GM12874 (cell line): ENCODE results near the gene TMEM121.

Experiments
- TF ChIP-seq, protein P1 (sequence below): IDR thresholded peaks from 2 replicates; pipeline ENCODE4 v1.5.1; 2011; ENCODE audit warnings: low read depth, mild to moderate bottlenecking, control low read depth, low read length, moderate library complexity; ENCODE audit not compliant: insufficient read depth

Gene TMEM121

DNA sequence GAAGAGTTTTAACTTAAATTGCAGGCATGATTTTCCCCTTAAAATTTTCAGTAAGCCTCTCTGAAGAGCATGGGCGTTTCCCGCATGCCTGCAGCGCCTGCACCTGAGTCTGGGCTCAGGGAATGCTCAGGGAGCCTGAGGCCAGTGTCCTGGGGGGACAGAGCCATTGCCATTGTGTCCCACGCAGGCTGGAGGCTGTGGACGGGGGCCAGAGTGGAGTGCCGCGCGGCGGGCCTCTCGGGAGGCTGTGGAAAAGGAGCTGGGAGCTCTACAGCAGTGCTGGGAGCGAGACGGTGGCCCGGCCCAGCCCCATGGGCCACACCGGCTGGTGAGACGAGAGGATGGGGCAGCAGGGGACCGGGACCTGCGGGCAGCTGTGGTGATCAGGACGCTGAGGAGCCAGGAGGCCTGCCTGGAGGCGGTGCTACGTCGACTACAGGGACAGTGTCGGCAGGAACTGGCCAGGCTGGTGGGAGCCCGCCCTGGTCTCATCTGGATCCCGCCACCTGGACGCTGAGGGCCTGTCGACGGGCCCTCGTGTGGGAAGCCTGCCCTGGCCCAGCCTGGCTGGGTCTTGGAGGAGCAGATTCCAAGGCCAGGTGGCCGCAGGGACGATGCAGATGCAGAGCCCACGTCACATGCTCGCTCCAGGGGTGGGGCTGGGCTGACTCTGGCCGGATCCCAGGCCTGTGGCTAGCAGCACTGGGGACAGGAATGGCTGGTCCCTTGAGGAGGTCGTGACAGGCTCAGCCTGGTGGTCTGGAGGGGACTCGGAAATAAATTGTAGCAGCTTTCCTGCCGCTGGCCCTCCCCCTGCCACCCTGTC lies 27.7 kb upstream of the TMEM121 start:
- TF ChIP-seq, protein P1, sequence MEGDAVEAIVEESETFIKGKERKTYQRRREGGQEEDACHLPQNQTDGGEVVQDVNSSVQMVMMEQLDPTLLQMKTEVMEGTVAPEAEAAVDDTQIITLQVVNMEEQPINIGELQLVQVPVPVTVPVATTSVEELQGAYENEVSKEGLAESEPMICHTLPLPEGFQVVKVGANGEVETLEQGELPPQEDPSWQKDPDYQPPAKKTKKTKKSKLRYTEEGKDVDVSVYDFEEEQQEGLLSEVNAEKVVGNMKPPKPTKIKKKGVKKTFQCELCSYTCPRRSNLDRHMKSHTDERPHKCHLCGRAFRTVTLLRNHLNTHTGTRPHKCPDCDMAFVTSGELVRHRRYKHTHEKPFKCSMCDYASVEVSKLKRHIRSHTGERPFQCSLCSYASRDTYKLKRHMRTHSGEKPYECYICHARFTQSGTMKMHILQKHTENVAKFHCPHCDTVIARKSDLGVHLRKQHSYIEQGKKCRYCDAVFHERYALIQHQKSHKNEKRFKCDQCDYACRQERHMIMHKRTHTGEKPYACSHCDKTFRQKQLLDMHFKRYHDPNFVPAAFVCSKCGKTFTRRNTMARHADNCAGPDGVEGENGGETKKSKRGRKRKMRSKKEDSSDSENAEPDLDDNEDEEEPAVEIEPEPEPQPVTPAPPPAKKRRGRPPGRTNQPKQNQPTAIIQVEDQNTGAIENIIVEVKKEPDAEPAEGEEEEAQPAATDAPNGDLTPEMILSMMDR: no peak

DNA sequence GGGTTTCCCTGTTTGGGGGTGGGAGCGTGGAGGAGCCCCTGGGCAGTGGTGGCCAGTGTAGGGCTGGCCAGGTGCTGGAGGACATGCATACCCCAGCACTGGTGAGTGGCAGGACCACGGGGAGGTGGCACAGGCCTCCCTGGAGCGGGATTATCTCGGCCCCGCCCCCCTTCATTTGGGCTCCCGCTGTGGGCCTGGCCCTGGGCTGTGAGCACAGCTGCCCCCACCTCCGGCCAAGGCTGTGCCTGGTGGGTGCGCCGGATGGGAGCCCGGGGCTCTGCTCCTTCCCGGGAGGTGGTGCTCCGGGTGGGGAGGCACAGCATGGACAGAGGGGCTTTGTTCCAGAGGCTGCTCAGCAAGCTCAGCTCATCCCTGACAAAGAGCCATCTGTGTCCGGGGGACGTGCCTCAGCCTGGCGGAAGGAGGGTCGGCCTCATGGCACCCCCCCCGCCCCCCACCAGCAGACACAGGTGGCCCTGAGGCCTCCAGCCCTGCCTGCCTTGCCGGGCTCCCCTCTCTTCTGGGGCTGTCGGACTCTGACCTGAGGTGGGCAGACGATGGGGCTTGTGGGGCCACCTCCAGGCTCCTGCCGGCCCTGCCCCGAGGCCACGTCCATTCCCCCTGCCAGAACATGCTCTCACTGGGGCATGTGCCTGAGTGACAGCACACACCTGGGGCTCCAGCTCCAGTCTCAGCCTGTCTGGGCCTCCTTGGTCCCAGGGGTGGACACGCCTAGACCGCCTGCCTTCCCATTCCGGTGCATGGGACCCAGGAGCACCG lies 26.9 kb upstream of the TMEM121 start:
- TF ChIP-seq, protein P1: no peak

DNA sequence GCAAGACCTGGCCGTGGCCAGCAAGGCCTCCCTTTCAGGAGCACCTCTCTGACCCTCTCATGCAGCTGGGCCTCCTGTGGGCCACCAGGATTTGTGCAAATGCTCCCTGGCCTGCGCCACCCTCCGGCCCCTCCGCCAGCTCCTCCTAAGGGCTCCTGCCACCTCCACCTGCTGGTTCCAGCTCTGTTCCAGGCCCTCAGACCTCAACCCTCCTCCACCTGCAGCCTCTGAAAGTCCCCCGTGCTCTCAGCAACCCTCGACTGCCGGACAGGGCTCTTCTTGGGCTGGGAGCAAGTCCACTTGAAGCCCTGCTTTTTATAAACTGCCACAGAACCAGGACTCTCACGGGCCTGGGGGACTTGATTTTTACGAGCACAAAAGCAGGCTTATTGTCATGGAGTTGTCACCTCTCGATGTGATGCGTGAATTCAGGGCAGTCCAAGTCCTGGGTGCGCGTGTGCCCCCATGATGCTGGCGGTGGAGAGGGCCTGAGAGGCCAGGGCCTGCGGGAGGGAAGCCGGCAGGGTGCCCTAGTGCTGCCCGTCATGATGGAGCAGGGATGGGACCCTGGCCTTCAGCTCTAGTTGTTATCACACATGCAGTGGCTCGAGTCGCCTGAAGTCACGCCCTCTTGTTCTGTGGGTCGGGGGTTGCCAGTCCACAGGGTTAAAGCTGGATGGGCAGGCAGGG lies 26.2 kb upstream of the TMEM121 start:
- TF ChIP-seq, protein P1: no peak

DNA sequence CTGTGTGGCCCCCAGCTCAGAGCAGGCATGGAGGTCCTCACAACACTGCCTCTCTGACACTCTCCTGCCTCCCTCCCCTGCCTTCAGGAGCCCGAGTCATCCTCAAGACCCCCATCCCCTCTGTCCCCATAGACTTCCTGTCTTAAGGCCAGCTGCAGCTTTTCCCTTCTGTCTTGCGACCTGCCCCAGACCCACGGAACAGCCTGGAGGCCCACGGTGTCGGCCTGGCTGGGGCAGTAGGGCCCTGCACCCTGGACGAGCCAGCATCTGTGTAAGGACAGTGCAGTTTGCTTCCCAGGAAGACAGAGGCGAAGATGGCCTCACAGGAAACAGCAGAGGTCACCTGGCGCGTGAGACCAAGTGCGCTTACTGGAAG lies 25.7 kb upstream of the TMEM121 start:
- TF ChIP-seq, protein P1: no peak

DNA sequence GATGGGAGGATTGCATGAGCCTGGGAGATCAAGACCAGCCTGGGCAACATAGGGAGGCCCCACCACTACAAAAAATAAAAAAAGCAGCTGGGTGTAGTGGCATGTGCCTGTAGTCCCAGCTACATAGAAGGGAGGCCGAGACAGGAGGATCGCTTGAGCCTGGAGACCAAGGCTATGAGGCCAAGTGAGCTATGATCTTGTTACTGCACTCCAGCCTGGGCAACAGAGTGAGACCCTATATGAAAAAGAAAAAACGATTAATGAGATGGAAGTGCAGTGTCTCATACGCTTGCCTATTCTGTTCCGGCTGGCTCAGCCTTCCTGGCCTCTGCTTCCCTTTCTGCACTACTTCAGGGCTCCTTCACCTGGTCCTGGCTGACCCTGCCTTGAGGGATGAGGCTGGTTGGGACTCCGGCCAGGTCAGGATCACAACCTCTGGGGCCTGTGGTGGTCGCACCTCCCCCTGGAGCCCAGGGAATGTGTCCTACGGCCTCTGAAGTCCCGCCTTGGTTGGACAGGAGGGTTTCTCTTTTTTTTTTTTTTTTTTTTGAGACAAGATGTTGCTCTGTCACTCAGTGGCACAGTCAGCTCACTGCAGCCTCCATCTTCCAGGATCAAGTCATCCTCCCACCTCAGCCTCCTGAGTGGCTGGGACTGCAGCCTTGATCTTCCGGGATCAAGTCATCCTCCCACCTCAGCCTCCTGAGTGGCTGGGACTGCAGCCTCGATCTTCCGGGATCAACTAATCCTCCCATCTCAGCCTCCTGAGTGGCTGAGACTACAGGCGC lies 24.7 kb upstream of the TMEM121 start:
- TF ChIP-seq, protein P1: no peak

DNA sequence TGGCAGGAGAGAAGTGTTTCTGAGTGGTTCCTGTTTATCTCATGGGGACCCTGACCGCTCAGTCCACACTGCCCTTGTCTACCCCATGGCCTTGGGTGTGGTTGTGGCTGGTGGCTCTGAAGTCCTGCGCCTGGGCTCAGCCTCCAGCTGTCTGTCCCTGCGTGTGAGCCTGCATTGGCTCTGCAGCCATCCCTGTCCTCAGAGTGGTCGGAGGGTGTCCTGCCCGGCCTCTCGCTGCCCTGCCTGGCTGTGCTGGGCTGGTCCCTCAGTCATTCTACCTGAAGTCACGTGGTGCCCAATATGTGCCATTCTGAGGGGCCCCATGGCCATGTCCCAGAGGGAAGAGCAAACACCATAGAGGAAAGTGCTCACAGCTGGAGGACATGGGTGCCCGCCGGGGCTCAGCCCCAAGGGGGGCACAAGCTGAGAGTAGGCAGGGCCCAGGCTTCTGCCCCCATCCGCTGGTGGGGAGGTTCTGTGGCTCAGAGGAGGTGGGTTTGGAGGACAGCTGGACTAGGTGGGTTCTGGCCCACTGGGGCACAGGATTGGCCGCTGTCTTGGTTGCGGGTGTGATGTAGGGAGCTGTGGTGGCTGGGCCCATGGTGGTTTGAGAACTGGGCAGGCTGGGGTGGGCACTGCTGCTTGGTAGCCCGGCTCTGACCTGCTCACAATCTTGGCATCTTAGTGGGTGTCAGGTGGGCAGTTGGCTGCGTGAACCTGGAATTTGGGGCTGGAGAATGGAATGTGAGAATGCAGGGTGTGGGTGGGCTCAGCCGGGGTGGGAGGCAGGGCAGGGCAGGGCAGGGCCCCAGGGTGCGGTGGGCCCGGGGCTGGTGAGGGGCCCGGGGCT lies 23.7 kb upstream of the TMEM121 start:
- TF ChIP-seq, protein P1: no peak
